Stimulated activated CD8-positive, alpha-beta memory T cell treated with anti-CD3 and anti-CD28 coated beads, Interleukin-4, amount 100 ng/mL, for 24 hours (primary cell): ENCODE data around the gene STK32C.

ENCODE experiments used
- DNase-seq: peaks from one replicate; pipeline ENCODE4 v3.0.0-alpha.2; 2020; ENCODE audit warnings: low read depth

The STK32C gene

GRCh38 chr10:132209978-132210530 lies 97.7 kb downstream of the STK32C start:
- DNase-seq: no peak

GRCh38 chr10:132209130-132209529 lies 98.6 kb downstream of the STK32C start:
- no peak for DNase-seq

GRCh38 chr10:132208462-132209050 lies 99.2 kb downstream of the STK32C start:
- DNase-seq: no peak

- DNase-seq: no peak
Measured at GRCh38 chr10:132207536-132208461, 100.0 kb downstream of the STK32C start.

GRCh38 chr10:132206806-132207535 lies 100.8 kb downstream of the STK32C start:
- DNase-seq: no peak

GRCh38 chr10:132206377-132206745 lies 101.4 kb downstream of the STK32C start:
- no peak for DNase-seq

- no peak for DNase-seq
Measured at GRCh38 chr10:132205650-132206376, 101.9 kb downstream of the STK32C start.

- no peak for DNase-seq
Measured at GRCh38 chr10:132204781-132205473, 102.8 kb downstream of the STK32C start.

GRCh38 chr10:132204078-132204780 lies 103.5 kb downstream of the STK32C start:
- no peak for DNase-seq

- DNase-seq: no peak
Measured at GRCh38 chr10:132203256-132204077, 104.3 kb downstream of the STK32C start.

- DNase-seq: no peak
Measured at GRCh38 chr10:132202070-132202970, 105.4 kb downstream of the STK32C start.

GRCh38 chr10:132201111-132201969 lies 106.4 kb downstream of the STK32C start:
- DNase-seq: no peak

GRCh38 chr10:132200344-132201110 lies 107.2 kb downstream of the STK32C start:
- no peak for DNase-seq

GRCh38 chr10:132199854-132200311 lies 107.9 kb downstream of the STK32C start:
- no peak for DNase-seq

GRCh38 chr10:132199268-132199853 lies 108.4 kb downstream of the STK32C start:
- no peak for DNase-seq
